IMR-90 (cell line): ENCODE measurements around the gene CFAP52.

Experiments used
- BHLHE40 ChIP-seq: fragments of 150-350 bp; IDR thresholded peaks from 2 replicates; pipeline ENCODE4 v1.6.1; 2016; ENCODE audit warnings: mild to moderate bottlenecking, low read depth, low read length
- CEBPB ChIP-seq: IDR thresholded peaks from 2 replicates; pipeline ENCODE4 v1.6.1; 2012; ENCODE audit warnings: low read depth, low read length, improper control_type of control experiment
- CHD1 ChIP-seq: IDR thresholded peaks from 2 replicates; pipeline ENCODE4 v1.6.1; 2012; ENCODE audit warnings: low read depth, low read length, improper control_type of control experiment
- CTCF ChIP-seq: conservative IDR thresholded peaks from 2 replicates; pipeline ENCODE4 v1.5.1; 2012; ENCODE audit warnings: mild to moderate bottlenecking, low read depth, low read length, improper control_type of control experiment
- ELK1 ChIP-seq: fragments of 150-350 bp; IDR thresholded peaks from 2 replicates; pipeline ENCODE4 v1.6.1; 2016; ENCODE audit warnings: low read depth, mild to moderate bottlenecking, low read length, moderate library complexity, borderline replicate concordance
- MAZ ChIP-seq: IDR thresholded peaks from 2 replicates; pipeline ENCODE4 v1.6.1; 2012; ENCODE audit warnings: low read depth, mild to moderate bottlenecking, low read length, improper control_type of control experiment, moderate library complexity, borderline replicate concordance
- MXI1 ChIP-seq: IDR thresholded peaks from 2 replicates; pipeline ENCODE4 v1.6.1; 2012; ENCODE audit warnings: low read depth, mild to moderate bottlenecking, low read length, moderate library complexity, borderline replicate concordance
- NFE2L2 ChIP-seq: fragments of 150-350 bp; IDR thresholded peaks from 2 replicates; pipeline ENCODE4 v1.6.1; 2016; ENCODE audit warnings: low read depth, mild to moderate bottlenecking, low read length
- POLR2A ChIP-seq: IDR thresholded peaks from 2 replicates; pipeline ENCODE4 v1.6.1; 2012; ENCODE audit warnings: mild to moderate bottlenecking, low read depth, low read length
- RCOR1 ChIP-seq: IDR thresholded peaks from 2 replicates; pipeline ENCODE4 v1.6.1; 2012; ENCODE audit warnings: mild to moderate bottlenecking, low read length, improper control_type of control experiment; ENCODE audit not compliant: insufficient replicate concordance
- RFX5 ChIP-seq: IDR thresholded peaks from 2 replicates; pipeline ENCODE4 v1.8.0; 2012; ENCODE audit warnings: low read depth, mild to moderate bottlenecking, low read length, moderate library complexity
- USF2 ChIP-seq: fragments of 150-350 bp; IDR thresholded peaks from 2 replicates; pipeline ENCODE4 v1.6.1; 2017; ENCODE audit warnings: mild to moderate bottlenecking, antibody characterized with exemption, low read length, low read depth

GRCh38 chr17:9568957-9569588, 7.4 kb upstream of the CFAP52 start:
- TF ChIP-seq MXI1, result no peak
- no peak for TF ChIP-seq POLR2A
- no peak for TF ChIP-seq CTCF
- TF ChIP-seq ELK1, result no peak
- TF ChIP-seq RFX5, result no peak
- no peak for TF ChIP-seq RCOR1
- no peak for TF ChIP-seq CHD1
- no peak for TF ChIP-seq MAZ
- no peak for TF ChIP-seq CEBPB
- TF ChIP-seq USF2, result no peak
- TF ChIP-seq BHLHE40, result no peak
- no peak for TF ChIP-seq NFE2L2
